ENCODE measurements around the gene IGF2R. TPM values are rescaled to one million over a fixed set of nuclear protein-coding genes. Genes with fewer than 3 reads are reported as not detected.

IGF2R gene
- total RNA-seq, 1 experiment from 2014 or later, result 92.2 TPM

DNA sequence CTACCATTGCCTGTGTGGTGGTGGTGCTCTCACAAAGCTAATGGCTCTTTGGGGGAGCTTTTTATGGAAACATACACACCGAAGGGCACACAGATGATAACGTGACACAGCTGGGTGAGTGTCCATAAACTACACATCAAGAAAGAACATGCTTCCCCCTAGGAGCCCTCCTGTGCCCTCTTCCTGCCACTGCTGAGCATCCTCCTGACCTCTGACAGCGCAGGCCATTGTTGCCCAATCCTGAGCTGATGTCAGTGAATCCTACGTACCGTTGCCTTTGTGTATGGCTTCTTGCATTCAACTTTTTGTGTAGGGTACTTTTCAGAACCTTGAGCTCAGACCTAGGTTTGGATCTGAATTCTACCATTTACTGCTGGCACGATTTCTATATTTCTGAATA is 86.9 kb downstream of the IGF2R start:
- ChIA-PET CTCF (no interaction called here), POLR2A (no interaction called here)
- Mint-ChIP-seq H3K4me1 (ENCODE audit: low read depth, unreplicated experiment) (no peaks in the 10 kb centered on the region), H3K4me3 (ENCODE audit: unreplicated experiment) (no peak overlapping the region), H3K36me3 (ENCODE audit: insufficient read depth, unreplicated experiment) (peaks cover 57% of the 10 kb centered on the region), H3K9me3 (ENCODE audit: unreplicated experiment) (no peaks in the 10 kb centered on the region), H3K27me3 (ENCODE audit: insufficient read depth, unreplicated experiment) (no peaks in the 10 kb centered on the region), H3K27ac (ENCODE audit: unreplicated experiment) (no peak overlapping the region)
- H3K36me3 ChIP-seq (ENCODE audit: control insufficient read depth, insufficient read depth, low read length), result peaks cover 9% of the 10 kb centered on the region
- H3K9me3 ChIP-seq, result no peaks in the 10 kb centered on the region
- no peak for DNase-seq
- H3K27me3 ChIP-seq (replicated peaks; ENCODE audit: control insufficient read depth, insufficient read depth, low read length), result no peaks in the 10 kb centered on the region
- TF ChIP-seq, protein P1, sequence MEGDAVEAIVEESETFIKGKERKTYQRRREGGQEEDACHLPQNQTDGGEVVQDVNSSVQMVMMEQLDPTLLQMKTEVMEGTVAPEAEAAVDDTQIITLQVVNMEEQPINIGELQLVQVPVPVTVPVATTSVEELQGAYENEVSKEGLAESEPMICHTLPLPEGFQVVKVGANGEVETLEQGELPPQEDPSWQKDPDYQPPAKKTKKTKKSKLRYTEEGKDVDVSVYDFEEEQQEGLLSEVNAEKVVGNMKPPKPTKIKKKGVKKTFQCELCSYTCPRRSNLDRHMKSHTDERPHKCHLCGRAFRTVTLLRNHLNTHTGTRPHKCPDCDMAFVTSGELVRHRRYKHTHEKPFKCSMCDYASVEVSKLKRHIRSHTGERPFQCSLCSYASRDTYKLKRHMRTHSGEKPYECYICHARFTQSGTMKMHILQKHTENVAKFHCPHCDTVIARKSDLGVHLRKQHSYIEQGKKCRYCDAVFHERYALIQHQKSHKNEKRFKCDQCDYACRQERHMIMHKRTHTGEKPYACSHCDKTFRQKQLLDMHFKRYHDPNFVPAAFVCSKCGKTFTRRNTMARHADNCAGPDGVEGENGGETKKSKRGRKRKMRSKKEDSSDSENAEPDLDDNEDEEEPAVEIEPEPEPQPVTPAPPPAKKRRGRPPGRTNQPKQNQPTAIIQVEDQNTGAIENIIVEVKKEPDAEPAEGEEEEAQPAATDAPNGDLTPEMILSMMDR (IDR thresholded peaks at IDR 0.05; ENCODE audit: insufficient read depth in 1 of 2, low read depth in 1 of 2, low read length in 1 of 2, severe bottlenecking in 1 of 2, unreplicated experiment in 1 of 2), result no peak
- H3K4me1 ChIP-seq, result no peaks in the 10 kb centered on the region
- intact Hi-C loops (cut with micrococcal nuclease; ENCODE audit: unreplicated experiment), result no loop called here
- no peak overlapping the region for H3K4me3 ChIP-seq (ENCODE audit: low read depth, low read length)
- BruUV-seq (replicated peaks), result no TSS peak

DNA sequence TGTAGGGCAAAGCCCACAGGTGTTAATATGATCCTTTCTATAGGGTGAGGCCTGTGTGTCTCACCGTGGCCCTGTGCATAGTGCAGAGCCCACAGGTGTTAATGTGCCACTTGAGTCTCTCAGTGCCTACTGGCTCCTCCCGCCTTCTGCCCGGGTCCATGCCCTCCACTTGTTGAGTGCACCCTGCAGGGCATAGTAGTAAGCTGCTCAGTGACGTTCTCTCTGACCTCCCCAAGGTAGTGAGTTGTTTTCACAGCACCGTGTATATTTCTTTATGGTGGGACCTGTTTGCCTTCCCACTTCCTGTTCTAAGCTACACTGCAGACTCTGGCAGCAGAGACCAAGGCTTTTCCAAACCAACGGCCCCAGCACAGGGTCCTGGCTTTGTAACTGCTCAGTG is 88.2 kb downstream of the IGF2R start:
- BruUV-seq (replicated peaks), result no TSS peak
- CTCF ChIA-PET, result no interaction called here
- DNase-seq, result no peak
- Mint-ChIP-seq H3K27me3 (ENCODE audit: insufficient read depth, unreplicated experiment) (no peaks in the 10 kb centered on the region), H3K9me3 (ENCODE audit: unreplicated experiment) (no peaks in the 10 kb centered on the region), H3K27ac (ENCODE audit: unreplicated experiment) (no peak overlapping the region), H3K36me3 (ENCODE audit: insufficient read depth, unreplicated experiment) (peaks cover 57% of the 10 kb centered on the region), H3K4me3 (ENCODE audit: unreplicated experiment) (no peak overlapping the region), H3K4me1 (ENCODE audit: low read depth, unreplicated experiment) (no peaks in the 10 kb centered on the region)
- Histone ChIP-seq H3K27me3 (replicated peaks; ENCODE audit: control insufficient read depth, insufficient read depth, low read length) (no peaks in the 10 kb centered on the region), H3K4me1 (no peaks in the 10 kb centered on the region), H3K36me3 (ENCODE audit: control insufficient read depth, insufficient read depth, low read length) (peaks cover 8% of the 10 kb centered on the region), H3K4me3 (ENCODE audit: low read depth, low read length) (no peak overlapping the region), H3K9me3 (no peaks in the 10 kb centered on the region)
- POLR2A ChIA-PET, result no interaction called here
- TF ChIP-seq, protein P1 (IDR thresholded peaks at IDR 0.05; ENCODE audit: insufficient read depth in 1 of 2, low read depth in 1 of 2, low read length in 1 of 2, severe bottlenecking in 1 of 2, unreplicated experiment in 1 of 2), result no peak
- intact Hi-C loops (cut with micrococcal nuclease; ENCODE audit: unreplicated experiment), result no loop called here

DNA sequence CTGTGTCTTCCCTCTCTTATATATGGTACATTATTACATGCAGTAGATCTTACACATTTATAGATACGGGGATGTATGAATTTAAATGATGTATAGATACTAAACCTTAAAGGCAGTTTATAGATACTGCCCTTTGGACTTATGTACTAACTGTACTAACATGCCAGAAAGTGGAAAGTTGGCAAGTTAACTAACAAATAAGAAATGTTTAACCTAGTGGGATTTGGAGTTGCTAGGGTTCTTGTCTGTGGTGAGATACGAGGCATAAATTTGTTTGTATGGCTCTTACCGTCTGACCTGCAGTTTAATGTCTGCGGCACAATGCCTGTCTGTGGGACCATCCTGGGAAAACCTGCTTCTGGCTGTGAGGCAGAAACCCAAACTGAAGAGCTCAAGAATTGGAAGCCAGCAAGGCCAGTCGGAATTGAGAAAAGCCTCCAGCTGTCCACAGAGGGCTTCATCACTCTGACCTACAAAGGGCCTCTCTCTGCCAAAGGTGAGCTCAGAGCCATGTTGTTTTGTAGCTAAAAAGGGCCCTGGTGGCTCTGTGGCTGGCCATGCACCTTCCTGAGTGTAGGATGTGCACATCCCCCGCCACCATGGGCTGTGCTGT is 89.8 kb downstream of the IGF2R start:
- CTCF ChIA-PET, result no interaction called here
- Histone ChIP-seq H3K27me3 (replicated peaks; ENCODE audit: control insufficient read depth, insufficient read depth, low read length) (no peaks in the 10 kb centered on the region), H3K4me1 (no peaks in the 10 kb centered on the region), H3K4me3 (ENCODE audit: low read depth, low read length) (no peak overlapping the region), H3K36me3 (ENCODE audit: control insufficient read depth, insufficient read depth, low read length) (peaks cover 8% of the 10 kb centered on the region), H3K9me3 (no peaks in the 10 kb centered on the region)
- Mint-ChIP-seq H3K27me3 (ENCODE audit: insufficient read depth, unreplicated experiment) (no peaks in the 10 kb centered on the region), H3K9me3 (ENCODE audit: unreplicated experiment) (no peaks in the 10 kb centered on the region), H3K4me3 (ENCODE audit: unreplicated experiment) (no peak overlapping the region), H3K4me1 (ENCODE audit: low read depth, unreplicated experiment) (no peaks in the 10 kb centered on the region), H3K36me3 (ENCODE audit: insufficient read depth, unreplicated experiment) (peaks cover 60% of the 10 kb centered on the region), H3K27ac (ENCODE audit: unreplicated experiment) (no peak overlapping the region)
- DNase-seq, result no peak
- POLR2A ChIA-PET, result no interaction called here
- intact Hi-C loops (cut with micrococcal nuclease; ENCODE audit: unreplicated experiment), result no loop called here
- BruUV-seq (replicated peaks), result no TSS peak
- TF ChIP-seq, protein P1 (IDR thresholded peaks at IDR 0.05; ENCODE audit: insufficient read depth in 1 of 2, low read depth in 1 of 2, low read length in 1 of 2, severe bottlenecking in 1 of 2, unreplicated experiment in 1 of 2), result no peak
